ENCODE data around the gene KCNQ5. TPM values are rescaled to one million over a fixed set of nuclear protein-coding genes. Genes with fewer than 3 reads are reported as not detected.

KCNQ5 gene
- total and polyA plus RNA-seq, 2 of the 8 experiments (the other 6 are each of a cell fraction or from before 2014, with no cell fraction given), result 0.83 to 1.2 TPM

DNA sequence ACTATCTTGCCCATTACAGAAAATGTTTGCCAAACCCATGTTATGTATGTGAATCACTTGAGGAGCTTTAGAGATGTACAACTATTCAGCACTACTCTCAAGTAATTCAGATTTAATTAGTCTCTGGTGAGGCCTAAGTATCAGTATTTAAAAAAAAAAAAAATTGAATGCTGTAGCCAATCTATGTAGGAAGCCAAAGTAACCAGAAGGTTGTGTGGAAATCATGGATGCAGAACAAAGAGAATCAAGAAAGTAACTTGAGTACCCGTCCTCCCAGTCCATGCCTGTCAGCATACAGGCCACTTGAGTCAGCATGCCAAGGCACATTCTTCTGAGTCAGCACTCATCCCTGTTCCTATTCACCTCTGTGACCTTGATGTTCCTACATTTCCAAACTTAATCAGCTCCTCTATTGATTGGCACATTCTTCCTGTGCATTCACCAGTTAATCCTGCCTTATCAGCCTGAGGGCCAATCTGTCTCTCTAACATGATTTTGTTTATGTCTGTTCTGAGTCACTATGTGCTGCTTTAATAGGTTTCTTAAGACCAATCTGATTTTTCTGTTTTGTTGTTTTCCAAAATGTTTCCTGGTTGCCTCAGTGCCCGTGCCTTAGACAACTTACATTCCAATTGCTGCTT lies 165.6 kb downstream of the KCNQ5 start:
- Histone ChIP-seq H4K5ac (ENCODE audit: insufficient read length, low read depth, low read length) (no peak overlapping the region), H3K79me2 (ENCODE audit: control insufficient read depth in 1 of 2, insufficient read depth in 2 of 2, low read length in 2 of 2) (no peaks in the 10 kb centered on the region), H3K9ac (replicated peaks in 1 of 4; ENCODE audit: extremely low read depth in 1 of 4, low read depth in 3 of 4, low read length in 3 of 4) (no peak overlapping the region), H4K91ac (replicated peaks; ENCODE audit: insufficient read length, low read length) (no peak overlapping the region), H3K36me3 (ENCODE audit: control insufficient read depth in 2 of 4, insufficient read depth in 4 of 4, low read length in 3 of 4) (no peaks in the 10 kb centered on the region), H3K18ac (ENCODE audit: extremely low read depth, low read length) (no peak overlapping the region), H3K4ac (replicated peaks; ENCODE audit: insufficient read length, low read depth, low read length) (no peak overlapping the region), H3K27ac (ENCODE audit: low read depth, low read length) (no peak overlapping the region), H3K9me3 (ENCODE audit: insufficient read depth in 2 of 2, low read depth in 1 of 2, low read length in 1 of 2) (no peaks in the 10 kb centered on the region), H3K4me3 (ENCODE audit: extremely low read depth in 1 of 4, insufficient read depth in 2 of 4, low read depth in 3 of 4, low read length in 4 of 4) (no peak overlapping the region), H2BK20ac (ENCODE audit: low read length) (no peak overlapping the region), H3K56ac (replicated peaks; ENCODE audit: insufficient read length, low read depth, low read length) (no peak overlapping the region), H4K8ac (ENCODE audit: extremely low read depth, insufficient read depth, low read length) (no peak overlapping the region), H4K20me1 (replicated peaks in 1 of 2; ENCODE audit: control insufficient read depth in 1 of 2, insufficient read depth in 2 of 2, low read length in 2 of 2) (peaks cover 0 to 1% of the 10 kb centered on the region in 2 experiments), H2BK15ac (ENCODE audit: low read length) (no peak overlapping the region), H3K14ac (ENCODE audit: insufficient read length) (no peak overlapping the region), H3K23ac (ENCODE audit: insufficient read length) (no peak overlapping the region), H3K23me2 (ENCODE audit: low read depth, low read length) (no peaks in the 10 kb centered on the region), H3K4me1 (replicated peaks in 1 of 4; ENCODE audit: control insufficient read depth in 3 of 4, insufficient read depth in 4 of 4, low read length in 3 of 4) (peaks cover 0 to 4% (median 0%) of the 10 kb centered on the region in 4 experiments; a peak in 1 of 7 replicates), H3K4me2 (ENCODE audit: insufficient read depth in 1 of 2, low read depth in 2 of 2, low read length in 2 of 2) (no peak overlapping the region), H3K79me1 (ENCODE audit: low read depth, low read length) (no peaks in the 10 kb centered on the region), H2BK12ac (ENCODE audit: low read depth, low read length) (no peak overlapping the region), H2AFZ (ENCODE audit: low read length) (peak overlapping the region; percentile 49; the same call in 1 of the 2 replicates), H2BK120ac (replicated peaks; ENCODE audit: low read depth, low read length) (no peak overlapping the region), H2BK5ac (ENCODE audit: low read depth, low read length) (no peak overlapping the region), H2AK5ac (ENCODE audit: low read depth, low read length) (no peak overlapping the region), H3K27me3 (replicated peaks in 1 of 4; ENCODE audit: control insufficient read depth in 3 of 4, extremely low read depth in 1 of 4, insufficient read depth in 3 of 4, low read length in 3 of 4) (no peaks in the 10 kb centered on the region)
- ChIA-PET CTCF (ENCODE audit: partially characterized antibody) (no interaction called here), POLR2A (ENCODE audit: partially characterized antibody) (no interaction called here)
- 81% methylated on average over 2 of the region's 2 CpGs; no CpG with 5 or more reads in 1 of the 2 experiments for WGBS, 2 experiments (ENCODE audit: extremely low coverage in 1 of 2, insufficient coverage in 1 of 2, insufficient read length in 1 of 2, insufficient replicate concordance in 2 of 2, low coverage in 1 of 2, low lambda C conversion rate in 2 of 2, missing lambda C conversion rate in 1 of 2)
- TF ChIP-seq BACH1 (IDR thresholded peaks at IDR 0.05; ENCODE audit: low read length), result peak; percentile 97
- TF ChIP-seq TEAD4 (IDR thresholded peaks at IDR 0.05; ENCODE audit: low read depth, low read length), result peak; percentile 38; the same call in 1 of the 2 replicates
- no peak for TF ChIP-seq MAX (IDR thresholded peaks at IDR 0.05)
- TF ChIP-seq MAFK (IDR thresholded peaks at IDR 0.05; ENCODE audit: low read depth, low read length), result peak; percentile 88
- DNase-seq (ENCODE audit: low read depth in 1 of 2, low spot score in 2 of 2), result no peak
- FAIRE-seq, result peak; percentile 74

Data from H1 (cell line).